HepG2 (cell line): ENCODE data around the gene FIZ1. TPM values are rescaled to one million over a fixed set of nuclear protein-coding genes. Genes with fewer than 3 reads are reported as not detected.

ENCODE experiments used
- BATF2 ChIP-seq: sonication (generic); formaldehyde crosslinking; IDR thresholded peaks from 2 replicates; pipeline ENCODE4 v1.8.0; 2022; ENCODE audit warnings: mild to moderate bottlenecking, missing genetic modification reagents, moderate library complexity
- EZH2 ChIP-seq: conservative IDR thresholded peaks from 2 replicates; pipeline ENCODE4 v1.6.1; 2012; ENCODE audit warnings: mild to moderate bottlenecking, low read depth, low read length, moderate library complexity
- HNRNPUL1 ChIP-seq: fragments of 200-400 bp; formaldehyde crosslinking; IDR thresholded peaks from 2 replicates; pipeline ENCODE4 v1.6.1; 2017; ENCODE audit warnings: low read depth, mild to moderate bottlenecking, low read length, moderate library complexity
- MED1 ChIP-seq: sonication (generic); formaldehyde crosslinking; IDR thresholded peaks from 2 replicates; pipeline ENCODE4 v1.4.0; 2020; ENCODE audit warnings: missing genetic modification reagents
- PHF20 ChIP-seq: sonication (generic); formaldehyde crosslinking; IDR thresholded peaks from 2 replicates; pipeline ENCODE4 v1.5.0; 2020; ENCODE audit warnings: mild to moderate bottlenecking, missing genetic modification reagents
- PLRG1 ChIP-seq: fragments of 450-650 bp; conservative IDR thresholded peaks from 2 replicates; pipeline ENCODE4 v1.6.1; 2016
- PREB ChIP-seq: sonication (generic); formaldehyde crosslinking; IDR thresholded peaks from 2 replicates; pipeline ENCODE4 v1.4.0; 2020; ENCODE audit warnings: missing genetic modification reagents
- SCMH1 ChIP-seq: sonication (generic); formaldehyde crosslinking; IDR thresholded peaks from 2 replicates; pipeline ENCODE4 v1.9.0; 2021; ENCODE audit warnings: missing genetic modification reagents, mild to moderate bottlenecking, borderline replicate concordance
- ZFP36L2 ChIP-seq: sonication (generic); formaldehyde crosslinking; IDR thresholded peaks from 2 replicates; pipeline ENCODE4 v1.4.0; 2020; ENCODE audit warnings: missing genetic modification reagents
- ZFYVE20 ChIP-seq: sonication (generic); formaldehyde crosslinking; IDR thresholded peaks from 2 replicates; pipeline ENCODE4 v1.8.0; 2023; ENCODE audit warnings: low read depth, mild to moderate bottlenecking, moderate library complexity, missing genetic modification reagents, borderline replicate concordance
- ZHX2 ChIP-seq, 2 experiments: sonication (generic) in 1 of 2; formaldehyde crosslinking in 1 of 2; IDR thresholded peaks; 2 replicates each; pipeline versions ENCODE4 v1.6.1 to v1.9.0; 2014 to 2022; ENCODE audit warnings: antibody characterized with exemption in 1 of 2, borderline replicate concordance in 1 of 2, inconsistent platforms in 1 of 2, low read depth in 1 of 2, missing genetic modification reagents in 1 of 2
- ZNF17 ChIP-seq: sonication (generic); formaldehyde crosslinking; IDR thresholded peaks from 2 replicates; pipeline ENCODE4 v1.5.0; 2020; ENCODE audit warnings: mild to moderate bottlenecking, missing genetic modification reagents
- ZNF224 ChIP-seq: sonication (generic); formaldehyde crosslinking; IDR thresholded peaks from 2 replicates; pipeline ENCODE4 v1.5.0; 2020; ENCODE audit warnings: mild to moderate bottlenecking, missing genetic modification reagents
- ZNF30 ChIP-seq: sonication (generic); formaldehyde crosslinking; IDR thresholded peaks from 2 replicates; pipeline ENCODE4 v1.5.0; 2020; ENCODE audit warnings: mild to moderate bottlenecking, missing genetic modification reagents
- ZNF382 ChIP-seq: sonication (generic); formaldehyde crosslinking; IDR thresholded peaks from 2 replicates; pipeline ENCODE4 v1.5.0; 2020; ENCODE audit warnings: missing genetic modification reagents, mild to moderate bottlenecking, borderline replicate concordance
- polyA plus RNA-seq, 8 experiments: library from polyadenylated mRNA; depleted of rRNA in 3 of 8; stranded (reverse) in 7 of 8; unstranded in 1 of 8; fragments of >200 nt; fragmentation: Illumina TruSeq in 4 of 8; extraction: Trizol in 4 of 8; gene quantifications; 2 replicates each; pipeline versions ENCODE4 v1.2.1 to v1.2.3, GENCODE V29; 2011 to 2016; ENCODE audit warnings: low read depth in 4 of 8, missing spikeins in 1 of 8, mixed read lengths in 1 of 8; ENCODE audit not compliant: insufficient read depth in 1 of 8
- total RNA-seq, 5 experiments: library from RNA; depleted of rRNA; stranded (reverse); fragments of >200 nt; fragmentation: Illumina TruSeq; extraction: Trizol; gene quantifications; 2 replicates each; pipeline ENCODE4 v1.2.3, GENCODE V29; 2016; ENCODE audit warnings: low read depth in 1 of 5
- TF ChIP-seq, protein P1 (sequence below): sonication (generic); formaldehyde crosslinking; IDR thresholded peaks from 2 replicates; pipeline ENCODE4 v1.4.0; 2020; ENCODE audit warnings: missing genetic modification reagents
- TF ChIP-seq, protein P2 (sequence below): sonication (generic); formaldehyde crosslinking; IDR thresholded peaks from 2 replicates; pipeline ENCODE4 v1.5.1; 2020; ENCODE audit warnings: mild to moderate bottlenecking, missing genetic modification reagents, borderline replicate concordance

Gene FIZ1
- total and polyA plus RNA-seq, 2 of the 13 experiments (the other 11 are each of a cell fraction or from before 2014, with no cell fraction given) = 3.6 to 5.9 TPM

DNA sequence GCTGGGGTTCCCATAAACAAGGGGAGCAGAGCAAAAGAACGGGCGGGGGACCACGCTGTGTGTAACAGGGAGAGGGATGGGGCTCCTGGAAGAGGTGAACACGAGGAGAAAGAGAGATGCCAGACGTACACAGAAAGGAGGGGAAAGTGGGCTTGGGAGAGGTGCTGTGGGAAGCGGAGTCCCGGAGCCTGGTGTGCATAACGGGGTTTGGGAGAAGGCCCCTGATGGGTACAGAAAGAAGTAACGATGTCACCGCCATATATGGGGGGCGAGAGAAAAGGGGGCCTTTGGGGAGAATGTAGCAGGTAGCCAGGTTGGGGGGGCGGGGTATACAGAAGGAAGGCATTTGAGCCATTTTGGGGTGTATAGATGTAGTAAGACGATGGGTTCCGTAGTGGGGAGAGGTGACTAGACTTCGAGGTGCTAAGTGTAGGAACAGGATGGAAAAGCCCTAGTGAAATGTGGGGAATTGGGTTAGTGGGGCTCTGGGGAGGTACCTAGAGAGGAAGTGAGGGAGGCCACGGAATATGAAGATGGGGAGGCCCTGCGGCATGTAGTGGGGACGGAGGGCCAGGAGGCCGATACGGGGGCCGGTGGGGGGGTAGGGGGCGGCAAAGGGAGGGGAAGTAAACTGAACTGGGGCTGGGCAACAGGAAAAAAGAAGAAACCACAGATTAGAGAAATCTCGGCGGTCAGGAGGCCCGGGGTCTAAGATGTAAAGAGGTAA lies 42.3 kb upstream of the FIZ1 start (continued):
- TF ChIP-seq, protein P1, sequence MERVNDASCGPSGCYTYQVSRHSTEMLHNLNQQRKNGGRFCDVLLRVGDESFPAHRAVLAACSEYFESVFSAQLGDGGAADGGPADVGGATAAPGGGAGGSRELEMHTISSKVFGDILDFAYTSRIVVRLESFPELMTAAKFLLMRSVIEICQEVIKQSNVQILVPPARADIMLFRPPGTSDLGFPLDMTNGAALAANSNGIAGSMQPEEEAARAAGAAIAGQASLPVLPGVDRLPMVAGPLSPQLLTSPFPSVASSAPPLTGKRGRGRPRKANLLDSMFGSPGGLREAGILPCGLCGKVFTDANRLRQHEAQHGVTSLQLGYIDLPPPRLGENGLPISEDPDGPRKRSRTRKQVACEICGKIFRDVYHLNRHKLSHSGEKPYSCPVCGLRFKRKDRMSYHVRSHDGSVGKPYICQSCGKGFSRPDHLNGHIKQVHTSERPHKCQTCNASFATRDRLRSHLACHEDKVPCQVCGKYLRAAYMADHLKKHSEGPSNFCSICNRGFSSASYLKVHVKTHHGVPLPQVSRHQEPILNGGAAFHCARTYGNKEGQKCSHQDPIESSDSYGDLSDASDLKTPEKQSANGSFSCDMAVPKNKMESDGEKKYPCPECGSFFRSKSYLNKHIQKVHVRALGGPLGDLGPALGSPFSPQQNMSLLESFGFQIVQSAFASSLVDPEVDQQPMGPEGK (CRISPR knock-in tag) = peak; percentile 10; the same call in 1 of the 2 replicates
- TF ChIP-seq ZNF382 (CRISPR knock-in tag) (no peak), MED1 (CRISPR knock-in tag) (no peak), ZFP36L2 (CRISPR knock-in tag) (no peak), PREB (no peak), ZNF17 (CRISPR knock-in tag) (no peak), PLRG1 (no peak), ZNF30 (CRISPR knock-in tag) (no peak), EZH2 (no peak), HNRNPUL1 (no peak), ZFYVE20 (no peak), PHF20 (CRISPR knock-in tag) (no peak), BATF2 (CRISPR knock-in tag) (0 out of 2 replicates have a peak, but pooled peaks have one; percentile 22), ZNF224 (CRISPR knock-in tag) (no peak), ZHX2 (IDR thresholded peaks at IDR 0.05; ENCODE audit: low read depth) (no peak), ZHX2 (CRISPR knock-in tag; IDR thresholded peaks at IDR 0.05; ENCODE audit: borderline replicate concordance) (no peak), SCMH1 (CRISPR knock-in tag) (no peak)
- TF ChIP-seq, protein P2, sequence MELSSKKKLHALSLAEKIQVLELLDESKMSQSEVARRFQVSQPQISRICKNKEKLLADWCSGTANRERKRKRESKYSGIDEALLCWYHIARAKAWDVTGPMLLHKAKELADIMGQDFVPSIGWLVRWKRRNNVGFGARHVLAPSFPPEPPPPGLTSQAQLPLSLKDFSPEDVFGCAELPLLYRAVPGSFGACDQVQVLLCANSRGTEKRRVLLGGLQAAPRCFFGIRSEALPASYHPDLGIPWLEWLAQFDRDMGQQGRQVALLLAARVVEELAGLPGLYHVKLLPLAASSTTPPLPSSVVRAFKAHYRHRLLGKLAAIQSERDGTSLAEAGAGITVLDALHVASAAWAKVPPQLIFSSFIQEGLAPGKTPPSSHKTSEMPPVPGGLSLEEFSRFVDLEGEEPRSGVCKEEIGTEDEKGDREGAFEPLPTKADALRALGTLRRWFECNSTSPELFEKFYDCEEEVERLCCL (CRISPR knock-in tag) = no peak
